ENCODE results near the gene KLHL17. TPM values are rescaled to one million over a fixed set of nuclear protein-coding genes. Genes with fewer than 3 reads are reported as not detected.
"Not testable (repeated sequence)": the region's sequence is repeated elsewhere in the genome, so short reads cannot be mapped to it uniquely, and the experiment has no call there.

The KLHL17 gene
- polyA plus RNA-seq, 1 experiment, result 14.7 TPM

- no peaks in the 10 kb centered on the region for H3K36me3 ChIP-seq (ENCODE audit: control insufficient read depth, insufficient read depth, low read length)
- DNase-seq (ENCODE audit: low read depth), result no peak
- ChIA-PET POLR2A (interaction anchor here (0.6 kb wide), 1 partner anchor 334 kb away, joined by 15 read pairs; no protein-coding TSS in a partner anchor), CTCF (interaction anchor here (0.6 to 9.5 kb wide), 29 partner anchors 8 to 276 kb away, joined by 3 to 157 read pairs (median 5); partner anchors contain the start of genes HES4, ISG15, NOC2L and PLEKHN1)
- no peak for TF ChIP-seq CTCF (IDR thresholded peaks at IDR 0.05; ENCODE audit: insufficient read depth, low read depth, low read length)
- H3K4me3 ChIP-seq (ENCODE audit: low read depth, low read length), result 0 out of 2 replicates have a peak overlapping the region, but pooled peaks have one; percentile 21
- 0 out of 2 replicates have a peak, but pooled peaks cover under 1% of the 10 kb centered on the region for H3K27me3 ChIP-seq (ENCODE audit: control insufficient read depth, insufficient read depth, low read length)
These were observed 24.1 kb downstream of the KLHL17 start for GRCh38 chr1:984476-984814.

GRCh38 chr1:985126-985525 is 24.7 kb downstream of the KLHL17 start:
- CTCF ChIA-PET, result interaction anchor here (0.7 to 9.5 kb wide), 17 partner anchors 8 to 137 kb away, joined by 3 to 157 read pairs (median 6); partner anchors contain the start of genes HES4 and PLEKHN1

GRCh38 chr1:988061-988460 is 27.7 kb downstream of the KLHL17 start:
- H3K4me3 ChIP-seq (ENCODE audit: low read depth, low read length); DNase-seq (ENCODE audit: low read depth); H3K36me3 ChIP-seq (ENCODE audit: control insufficient read depth, insufficient read depth, low read length); POLR2A ChIA-PET; H3K27me3 ChIP-seq (ENCODE audit: control insufficient read depth, insufficient read depth, low read length): not testable (repeated sequence)
- CTCF ChIA-PET, result interaction anchor here (2.0 to 9.5 kb wide), 2 partner anchors 74 to 134 kb away, joined by 4 to 157 read pairs; no protein-coding TSS in a partner anchor

More at GRCh38 chr1:985126-985525, 24.7 kb downstream of the KLHL17 start:
- no peak for TF ChIP-seq CTCF (IDR thresholded peaks at IDR 0.05; ENCODE audit: insufficient read depth, low read depth, low read length)
- DNase-seq (ENCODE audit: low read depth), result no peak
- H3K36me3 ChIP-seq (ENCODE audit: control insufficient read depth, insufficient read depth, low read length), result no peaks in the 10 kb centered on the region
- 0 out of 2 replicates have a peak, but pooled peaks cover 1% of the 10 kb centered on the region for H3K27me3 ChIP-seq (ENCODE audit: control insufficient read depth, insufficient read depth, low read length)
- POLR2A ChIA-PET, result no interaction called here
- H3K4me3 ChIP-seq (ENCODE audit: low read depth, low read length), result no peak overlapping the region

GRCh38 chr1:991275-991674 is 30.9 kb downstream of the KLHL17 start:
- H3K27me3 ChIP-seq (ENCODE audit: control insufficient read depth, insufficient read depth, low read length); H3K36me3 ChIP-seq (ENCODE audit: control insufficient read depth, insufficient read depth, low read length); H3K4me3 ChIP-seq (ENCODE audit: low read depth, low read length); DNase-seq (ENCODE audit: low read depth); POLR2A ChIA-PET: not testable (repeated sequence)
- CTCF ChIA-PET, result interaction anchor here (4.4 kb wide), 1 partner anchor 7 kb away, joined by 62 read pairs; the partner anchor contains the start of gene PERM1

- H3K4me3 ChIP-seq (ENCODE audit: low read depth, low read length), result no peak overlapping the region
- DNase-seq (ENCODE audit: low read depth), result no peak
- ChIA-PET CTCF (interaction anchor here (0.6 to 4.4 kb wide), 3 partner anchors 8 to 71 kb away, joined by 3 to 62 read pairs (median 3); partner anchors contain the start of genes ISG15 and PERM1), POLR2A (no interaction called here)
- H3K27me3 ChIP-seq (ENCODE audit: control insufficient read depth, insufficient read depth, low read length), result 0 out of 2 replicates have a peak, but pooled peaks cover 1% of the 10 kb centered on the region
- no peak for TF ChIP-seq CTCF (IDR thresholded peaks at IDR 0.05; ENCODE audit: insufficient read depth, low read depth, low read length)
- H3K36me3 ChIP-seq (ENCODE audit: control insufficient read depth, insufficient read depth, low read length), result no peaks in the 10 kb centered on the region
These were observed 31.5 kb downstream of the KLHL17 start for GRCh38 chr1:991895-992294.

DNA sequence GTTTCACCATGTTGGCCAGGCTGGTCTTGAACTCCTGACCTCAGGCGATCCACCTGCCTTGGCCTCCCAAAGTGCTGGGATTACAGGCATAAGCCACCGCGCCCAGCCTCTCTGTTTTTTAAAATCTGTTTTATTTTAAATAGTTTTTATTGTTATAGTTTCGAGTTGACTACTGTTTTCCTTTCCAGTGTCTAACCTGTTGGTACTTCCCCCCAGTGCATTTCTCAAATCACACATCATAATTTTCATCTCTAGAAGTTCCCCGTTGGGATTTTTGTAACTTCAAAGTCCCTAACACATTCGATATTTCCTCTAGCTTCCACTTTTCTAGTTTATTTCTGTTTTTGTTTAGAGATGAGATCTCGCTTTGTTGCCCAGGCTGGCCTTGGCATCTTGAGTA is 32.0 kb downstream of the KLHL17 start:
- ChIA-PET CTCF (interaction anchor here (0.6 to 4.4 kb wide), 5 partner anchors 8 to 70 kb away, joined by 3 to 62 read pairs (median 3); partner anchors contain the start of genes ISG15 and PERM1), POLR2A (no interaction called here)
- Histone ChIP-seq H3K4me3 (ENCODE audit: low read depth, low read length) (no peak overlapping the region), H3K27me3 (ENCODE audit: control insufficient read depth, insufficient read depth, low read length) (0 out of 2 replicates have a peak, but pooled peaks cover 1% of the 10 kb centered on the region), H3K36me3 (ENCODE audit: control insufficient read depth, insufficient read depth, low read length) (no peaks in the 10 kb centered on the region)
- no peak for DNase-seq (ENCODE audit: low read depth)
- no peak for TF ChIP-seq CTCF (IDR thresholded peaks at IDR 0.05; ENCODE audit: insufficient read depth, low read depth, low read length)
